MCF 10A (cell line): Measurements from ENCODE around the gene SLMAP. TPM values are rescaled to one million over a fixed set of nuclear protein-coding genes. Genes with fewer than 3 reads are reported as not detected.
A peak's percentile ranks its signal among the peaks of the same experiment; 100 is the strongest.

Experiments used
- BruUV-seq: library from RNA; stranded (reverse); fragments of 400-500 nt; replicated peaks from 2 replicates; lab custom pipeline; 2021; lab: Mats Ljungman, UMichigan
- CTCF ChIA-PET: fragments of 300-600 bp; sonication (Branson Sonifier 250); formaldehyde crosslinking; extraction: SDS; loops from one replicate; lab custom pipeline; 2021; ENCODE audit warnings: antibody characterized with exemption, inconsistent platforms; lab: Yijun Ruan, JAX
- POLR2A ChIA-PET: fragments of 300-600, 350-650 bp; sonication (Branson Sonifier 250); formaldehyde crosslinking; extraction: SDS; loops from one replicate; lab custom pipeline; 2020; ENCODE audit warnings: antibody characterized with exemption, inconsistent platforms; lab: Yijun Ruan, JAX
- DNase-seq: peaks from one replicate; pipeline ENCODE4 v3.0.0-alpha.2; 2018; ENCODE audit not compliant: unreplicated experiment
- H3K27ac Mint-ChIP-seq: one replicate; pipeline ENCODE4 v1.8.0; 2022; ENCODE audit warnings: mild to moderate bottlenecking, low read depth, mixed read lengths; ENCODE audit not compliant: unreplicated experiment
- H3K27me3 Mint-ChIP-seq: one replicate; pipeline ENCODE4 v1.8.0; 2022; ENCODE audit warnings: mixed read lengths; ENCODE audit not compliant: insufficient read depth, unreplicated experiment
- H3K36me3 Mint-ChIP-seq: one replicate; pipeline ENCODE4 v1.8.0; 2022; ENCODE audit warnings: mild to moderate bottlenecking, moderate library complexity, mixed read lengths; ENCODE audit not compliant: insufficient read depth, unreplicated experiment
- H3K4me1 Mint-ChIP-seq: one replicate; pipeline ENCODE4 v1.8.0; 2022; ENCODE audit warnings: mixed read lengths; ENCODE audit not compliant: insufficient read depth, unreplicated experiment
- H3K4me3 Mint-ChIP-seq: one replicate; pipeline ENCODE4 v1.8.0; 2022; ENCODE audit warnings: mild to moderate bottlenecking, moderate library complexity, mixed read lengths; ENCODE audit not compliant: unreplicated experiment
- H3K9me3 Mint-ChIP-seq: one replicate; pipeline ENCODE4 v1.8.0; 2022; ENCODE audit warnings: mixed read lengths; ENCODE audit not compliant: unreplicated experiment
- intact Hi-C: fragments of 100-400 bp; cut with micrococcal nuclease; formaldehyde crosslinking; loops from 2 replicates; pipeline ENCODE4 v1.14.1; 2022
- total RNA-seq: library from RNA; stranded (reverse); gene quantifications from 2 replicates; pipeline ENCODE4 v1.2.3, GENCODE V29; 2022
- TF ChIP-seq, protein P1 (sequence below): fragments of 200-600 bp; IDR thresholded peaks from one replicate; pipeline ENCODE4 v1.8.0; 2022; ENCODE audit warnings: antibody characterized with exemption, mild to moderate bottlenecking; ENCODE audit not compliant: unreplicated experiment

Gene SLMAP
- total RNA-seq, 1 experiment from 2014 or later: 77.9 TPM

DNA sequence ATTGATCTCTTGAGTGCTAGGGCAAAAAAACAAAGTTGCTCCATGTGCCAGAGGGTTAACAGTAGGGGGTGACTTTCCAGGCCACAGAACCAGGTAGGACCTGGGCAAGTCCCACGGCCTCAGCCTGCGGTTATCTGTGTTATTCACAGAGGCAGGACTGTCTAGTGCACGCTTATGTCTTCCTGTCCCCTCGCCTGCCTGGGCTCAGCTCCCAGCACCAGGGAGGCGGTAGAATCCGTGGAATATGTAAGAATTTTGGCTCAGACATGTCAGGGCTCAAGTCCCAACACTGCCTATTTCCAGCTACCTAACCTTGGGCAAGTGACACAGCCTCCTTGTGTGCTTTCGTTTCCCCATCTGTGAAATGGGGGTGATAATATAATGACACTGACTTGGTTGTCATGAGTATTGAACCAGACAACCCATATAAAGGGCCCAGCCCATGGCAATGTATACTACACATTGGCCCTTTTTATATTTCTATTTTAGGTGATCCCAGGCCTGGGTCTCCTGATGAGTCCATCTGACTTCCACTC, 207.8 kb downstream of the SLMAP start:
- CTCF ChIA-PET: interaction anchor here (0.6 to 1.9 kb wide), 4 partner anchors 33 to 61 kb away, joined by 3 to 6 read pairs (median 4); no protein-coding TSS in a partner anchor
- Mint-ChIP-seq H3K27ac (no peak overlapping the region), H3K9me3 (no peaks in the 10 kb centered on the region), H3K27me3 (no peaks in the 10 kb centered on the region), H3K36me3 (no peaks in the 10 kb centered on the region), H3K4me1 (peaks cover 21% of the 10 kb centered on the region), H3K4me3 (no peak overlapping the region)
- intact Hi-C loops: loop anchor here (2.0 to 5.0 kb wide), 4 partner anchors 45 to 203 kb away; partner anchors contain the start of gene FLNB
- DNase-seq: no peak
- BruUV-seq: no TSS peak
- POLR2A ChIA-PET: interaction anchor here (0.7 kb wide), 1 partner anchor 112 kb away, joined by 3 read pairs; no protein-coding TSS in a partner anchor
- TF ChIP-seq, protein P1, sequence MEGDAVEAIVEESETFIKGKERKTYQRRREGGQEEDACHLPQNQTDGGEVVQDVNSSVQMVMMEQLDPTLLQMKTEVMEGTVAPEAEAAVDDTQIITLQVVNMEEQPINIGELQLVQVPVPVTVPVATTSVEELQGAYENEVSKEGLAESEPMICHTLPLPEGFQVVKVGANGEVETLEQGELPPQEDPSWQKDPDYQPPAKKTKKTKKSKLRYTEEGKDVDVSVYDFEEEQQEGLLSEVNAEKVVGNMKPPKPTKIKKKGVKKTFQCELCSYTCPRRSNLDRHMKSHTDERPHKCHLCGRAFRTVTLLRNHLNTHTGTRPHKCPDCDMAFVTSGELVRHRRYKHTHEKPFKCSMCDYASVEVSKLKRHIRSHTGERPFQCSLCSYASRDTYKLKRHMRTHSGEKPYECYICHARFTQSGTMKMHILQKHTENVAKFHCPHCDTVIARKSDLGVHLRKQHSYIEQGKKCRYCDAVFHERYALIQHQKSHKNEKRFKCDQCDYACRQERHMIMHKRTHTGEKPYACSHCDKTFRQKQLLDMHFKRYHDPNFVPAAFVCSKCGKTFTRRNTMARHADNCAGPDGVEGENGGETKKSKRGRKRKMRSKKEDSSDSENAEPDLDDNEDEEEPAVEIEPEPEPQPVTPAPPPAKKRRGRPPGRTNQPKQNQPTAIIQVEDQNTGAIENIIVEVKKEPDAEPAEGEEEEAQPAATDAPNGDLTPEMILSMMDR: no peak

DNA sequence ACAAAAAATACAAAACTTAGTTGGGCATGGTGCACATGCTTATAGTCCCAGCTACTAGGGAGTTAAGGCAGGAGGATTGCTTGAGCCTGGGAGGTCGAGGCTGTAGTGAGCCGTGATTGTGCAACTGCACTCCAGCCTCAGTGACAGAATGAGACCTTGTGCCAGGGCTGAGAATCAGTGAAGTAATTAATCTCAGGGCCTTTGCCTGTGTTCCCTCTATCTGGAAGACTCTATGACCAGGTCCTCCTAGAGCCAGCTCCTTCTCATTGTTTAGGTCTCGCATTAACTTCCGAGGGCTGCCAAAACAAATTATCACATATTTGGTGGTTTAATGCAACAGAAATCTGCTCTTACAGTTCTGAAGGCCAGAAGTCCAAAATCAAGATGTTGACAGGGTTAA, 210.7 kb downstream of the SLMAP start:
- peak; percentile 71 for DNase-seq
- BruUV-seq: no TSS peak
- ChIA-PET POLR2A (interaction anchor here (0.7 kb wide), 1 partner anchor 562 kb away, joined by 3 read pairs; no protein-coding TSS in a partner anchor), CTCF (interaction anchor here (0.7 kb wide), 1 partner anchor 8 kb away, joined by 3 read pairs; no protein-coding TSS in a partner anchor)
- H3K27ac Mint-ChIP-seq: no peak overlapping the region
- H3K36me3 Mint-ChIP-seq: no peaks in the 10 kb centered on the region
- no peaks in the 10 kb centered on the region for H3K9me3 Mint-ChIP-seq
- H3K4me1 Mint-ChIP-seq: peaks cover 21% of the 10 kb centered on the region
- H3K4me3 Mint-ChIP-seq: no peak overlapping the region
- intact Hi-C loops: no loop called here
- TF ChIP-seq, protein P1: no peak
- no peaks in the 10 kb centered on the region for H3K27me3 Mint-ChIP-seq

DNA sequence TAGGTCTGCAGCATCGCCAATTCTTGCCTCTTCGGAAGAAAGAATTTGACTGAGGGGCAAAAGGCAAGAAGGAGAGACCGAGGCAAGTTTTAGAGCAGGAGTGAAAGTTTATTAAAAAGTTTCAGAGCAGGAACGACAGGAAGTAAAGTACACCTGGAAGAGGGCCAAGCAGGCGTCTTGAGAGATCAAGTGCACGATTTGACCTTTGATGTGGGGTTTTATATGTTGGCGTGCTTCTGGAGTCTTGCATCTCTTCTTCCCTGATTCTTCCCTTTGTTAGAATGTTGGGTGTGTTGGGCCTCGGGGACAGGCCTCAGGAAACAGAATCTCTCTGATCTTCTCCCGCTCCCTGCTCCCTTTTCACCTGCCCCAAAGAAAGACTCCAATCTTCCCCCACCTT, 211.5 kb downstream of the SLMAP start:
- ChIA-PET POLR2A (interaction anchor here (1.1 kb wide), 1 partner anchor 43 kb away, joined by 3 read pairs; no protein-coding TSS in a partner anchor), CTCF (interaction anchor here (0.5 to 0.8 kb wide), 2 partner anchors 40 to 111 kb away, joined by 3 to 4 read pairs; partner anchors contain the start of gene FLNB)
- Mint-ChIP-seq H3K27ac (no peak overlapping the region), H3K4me3 (no peak overlapping the region), H3K4me1 (peaks cover 29% of the 10 kb centered on the region), H3K36me3 (no peaks in the 10 kb centered on the region), H3K27me3 (no peaks in the 10 kb centered on the region), H3K9me3 (no peaks in the 10 kb centered on the region)
- no TSS peak for BruUV-seq
- intact Hi-C loops: no loop called here
- TF ChIP-seq, protein P1: no peak
- no peak for DNase-seq

DNA sequence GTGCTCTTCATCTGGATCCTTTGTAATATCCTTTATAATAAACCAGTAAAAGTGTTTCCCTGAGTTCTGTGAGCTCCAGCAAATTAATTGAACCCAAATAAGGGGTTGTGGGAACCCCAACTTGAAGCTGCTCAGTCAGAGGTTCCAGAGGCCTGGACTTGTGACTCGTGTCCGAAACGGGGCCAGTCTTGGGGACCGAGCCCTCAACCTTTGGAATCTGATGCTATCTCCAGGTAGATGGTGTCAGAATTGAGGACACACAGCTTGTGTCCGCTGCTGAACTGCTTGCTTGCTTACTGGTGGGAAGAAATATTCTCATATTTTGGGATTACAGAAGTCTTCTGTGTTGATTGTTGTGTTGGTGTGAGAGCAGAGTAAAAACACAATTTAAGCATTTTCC, 212.4 kb downstream of the SLMAP start:
- BruUV-seq: no TSS peak
- H3K27me3 Mint-ChIP-seq: no peaks in the 10 kb centered on the region
- ChIA-PET CTCF (interaction anchor here (0.6 to 1.0 kb wide), 6 partner anchors 8 to 115 kb away, joined by 3 to 6 read pairs (median 3); partner anchors contain the start of gene FLNB), POLR2A (interaction anchor here (0.6 to 2.1 kb wide), 6 partner anchors 9 to 557 kb away, joined by 3 to 12 read pairs (median 3); no protein-coding TSS in a partner anchor)
- intact Hi-C loops: no loop called here
- H3K27ac Mint-ChIP-seq: no peak overlapping the region
- peaks cover 36% of the 10 kb centered on the region for H3K4me1 Mint-ChIP-seq
- no peak for DNase-seq
- TF ChIP-seq, protein P1: no peak
- no peaks in the 10 kb centered on the region for H3K9me3 Mint-ChIP-seq
- no peaks in the 10 kb centered on the region for H3K36me3 Mint-ChIP-seq
- H3K4me3 Mint-ChIP-seq: no peak overlapping the region
